HG03039 (cell line): Measurements from ENCODE around the gene BAD.
"Not testable (repeated sequence)": the region's sequence is repeated elsewhere in the genome, so short reads cannot be mapped to it uniquely, and the experiment has no call there.

Experiments used
- ATAC-seq: cut with Tn5 transposase; IDR thresholded peaks from one replicate; pipeline ENCODE4 v1.9.1; 2021; ENCODE audit warnings: mild to moderate bottlenecking, moderate library complexity; ENCODE audit not compliant: unreplicated experiment

The BAD gene

GRCh38 chr11:64246871-64247728 lies 37.4 kb downstream of the BAD start, which contains the start of gene PPP1R14B:
Gene PPP1R14B, minus strand, starts transcription at chr11:64246943. Its CDS starts 270 bp downstream, at chr11:64246673.
- no peak for ATAC-seq

- ATAC-seq: not testable (repeated sequence)
These were observed 37.9 kb downstream of the BAD start for GRCh38 chr11:64246621-64246870.

- ATAC-seq: no peak
These were observed 38.5 kb downstream of the BAD start for GRCh38 chr11:64245797-64246620.

- no peak for ATAC-seq
These were observed 39.1 kb downstream of the BAD start for GRCh38 chr11:64245401-64245796.

- ATAC-seq: no peak
These were observed 39.5 kb downstream of the BAD start for GRCh38 chr11:64244966-64245365.

- no peak for ATAC-seq
These were observed 40.4 kb downstream of the BAD start for GRCh38 chr11:64244107-64244506.

- no peak for ATAC-seq
These were observed 41.1 kb downstream of the BAD start for GRCh38 chr11:64243236-64243854.

- peak; percentile 6 for ATAC-seq
These were observed 42.7 kb downstream of the BAD start for GRCh38 chr11:64241491-64242374.

- ATAC-seq: peak; percentile 66
These were observed 43.3 kb downstream of the BAD start for GRCh38 chr11:64241241-64241490.

GRCh38 chr11:64240435-64241240 lies 43.8 kb downstream of the BAD start, which contains the start of gene FKBP2:
Gene FKBP2, plus strand, starts transcription at chr11:64241095. Its CDS starts 1,293 bp downstream, at chr11:64242388.
- peak; percentile 42 for ATAC-seq

GRCh38 chr11:64239662-64240434 lies 44.6 kb downstream of the BAD start:
- no peak for ATAC-seq

GRCh38 chr11:64238999-64239398 lies 45.5 kb downstream of the BAD start:
- ATAC-seq: no peak

GRCh38 chr11:64238076-64238475 lies 46.4 kb downstream of the BAD start:
- no peak for ATAC-seq

- ATAC-seq: no peak
These were observed 46.9 kb downstream of the BAD start for GRCh38 chr11:64237484-64237951.

GRCh38 chr11:64235437-64236161 lies 48.9 kb downstream of the BAD start:
- no peak for ATAC-seq

GRCh38 chr11:64234647-64235379 lies 49.7 kb downstream of the BAD start:
- peak; percentile 30 for ATAC-seq

GRCh38 chr11:64233913-64234586 lies 50.4 kb downstream of the BAD start, which contains the start of gene VEGFB:
Gene VEGFB, plus strand, starts transcription at chr11:64234584. Its CDS starts 250 bp downstream, at chr11:64234834.
- peak; percentile 31 for ATAC-seq
